GM19463 (cell line): Measurements from ENCODE around the gene OLFML2A.

Source experiments
- ATAC-seq: cut with Tn5 transposase; IDR thresholded peaks from one replicate; pipeline ENCODE4 v1.9.1; 2021; ENCODE audit warnings: mild to moderate bottlenecking, moderate library complexity; ENCODE audit not compliant: unreplicated experiment

Gene OLFML2A

DNA sequence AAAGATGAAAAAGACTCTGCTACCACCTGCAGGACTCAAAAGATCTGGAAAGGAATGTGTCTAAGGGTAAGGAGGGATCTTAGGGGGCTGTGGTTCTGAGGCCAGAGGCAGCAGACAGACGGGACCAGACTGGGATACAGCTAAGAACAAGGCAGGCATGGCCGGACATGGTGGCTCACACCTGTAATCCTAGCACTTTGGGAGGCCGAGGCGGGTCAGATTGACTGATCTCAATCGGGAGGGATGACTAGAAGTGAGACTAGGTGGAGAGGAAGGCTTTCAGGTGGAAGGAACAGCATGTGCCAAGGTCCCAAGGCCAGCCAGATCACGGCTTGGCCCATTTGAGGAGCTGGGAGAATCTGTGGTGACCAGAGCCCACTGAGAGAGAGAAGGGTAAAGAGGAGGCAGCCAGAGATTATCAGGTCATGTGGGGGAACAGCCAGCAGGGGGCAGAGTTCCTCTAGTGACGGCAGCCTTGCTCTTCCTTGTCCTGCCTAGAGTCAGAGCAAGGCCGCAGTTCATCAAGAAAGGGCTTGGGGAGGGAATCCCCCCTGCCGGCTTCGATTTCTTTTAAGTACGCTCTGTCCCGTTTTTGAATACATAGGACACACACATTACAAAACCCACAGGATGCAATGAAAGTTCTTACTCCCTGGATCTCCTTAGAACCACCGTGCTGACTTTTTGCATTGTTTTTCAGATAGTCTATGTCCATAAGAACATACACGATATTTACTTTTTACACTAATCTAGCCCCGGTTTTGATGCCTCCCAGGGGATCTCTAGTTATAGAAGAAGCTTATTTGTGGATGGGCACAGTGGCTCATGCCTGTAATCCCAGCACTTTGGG, 2.6 kb upstream of the OLFML2A start:
- ATAC-seq = no peak

DNA sequence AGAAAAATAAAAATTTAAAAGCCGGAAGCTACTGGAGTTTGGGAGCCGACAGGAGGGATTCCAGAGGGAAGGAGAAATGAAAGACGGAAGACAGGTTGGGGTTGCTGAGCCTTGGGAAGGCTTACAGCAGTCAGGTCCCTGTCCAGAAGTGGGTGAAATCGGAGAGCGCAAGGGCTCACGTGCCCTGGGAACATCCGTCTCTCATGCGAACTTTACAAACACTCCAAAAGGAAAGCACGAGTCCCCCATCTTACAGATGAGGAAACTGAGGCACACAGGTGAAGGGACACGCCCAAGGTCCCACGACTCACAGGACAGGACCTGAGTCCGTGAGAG, 347 bp upstream of the OLFML2A start:
- no peak for ATAC-seq

DNA sequence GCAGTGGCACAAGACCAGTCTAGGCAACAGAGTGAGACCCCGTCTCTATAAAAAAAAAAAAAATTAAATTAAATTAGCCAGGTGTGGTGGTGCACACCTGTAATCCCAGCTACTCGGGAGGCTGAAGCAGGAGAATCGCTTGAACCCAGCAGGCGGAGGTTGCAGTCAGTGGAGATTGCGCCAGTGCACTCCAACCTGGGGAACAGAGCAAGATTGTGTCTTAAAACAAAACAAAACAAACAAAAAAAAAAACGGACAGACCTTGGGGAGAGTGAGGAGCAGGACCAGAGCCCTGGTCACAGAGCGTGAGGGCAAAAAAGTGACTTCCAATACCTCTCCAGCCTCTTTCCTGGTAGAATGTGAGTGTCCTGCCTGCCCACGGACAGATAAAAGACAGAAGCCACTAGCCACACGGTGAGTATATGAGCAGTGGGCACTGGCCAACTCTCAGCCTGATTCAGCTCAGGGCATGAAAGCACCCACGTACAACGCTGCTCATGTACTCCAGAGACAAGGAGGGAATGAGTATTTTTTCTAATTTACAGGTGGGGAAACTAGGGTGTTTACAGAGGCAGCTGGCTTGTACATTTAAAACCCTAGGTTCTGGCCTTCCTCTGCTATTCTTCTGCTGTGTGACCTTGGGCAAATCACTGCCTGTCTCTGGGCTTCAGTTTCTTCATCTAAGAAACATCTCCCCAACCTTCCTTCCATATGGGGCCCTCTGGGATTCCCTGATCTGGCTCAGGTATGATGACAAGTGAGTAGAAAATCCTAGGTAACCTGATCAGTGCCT, 1.8 kb downstream of the OLFML2A start:
- no peak for ATAC-seq

DNA sequence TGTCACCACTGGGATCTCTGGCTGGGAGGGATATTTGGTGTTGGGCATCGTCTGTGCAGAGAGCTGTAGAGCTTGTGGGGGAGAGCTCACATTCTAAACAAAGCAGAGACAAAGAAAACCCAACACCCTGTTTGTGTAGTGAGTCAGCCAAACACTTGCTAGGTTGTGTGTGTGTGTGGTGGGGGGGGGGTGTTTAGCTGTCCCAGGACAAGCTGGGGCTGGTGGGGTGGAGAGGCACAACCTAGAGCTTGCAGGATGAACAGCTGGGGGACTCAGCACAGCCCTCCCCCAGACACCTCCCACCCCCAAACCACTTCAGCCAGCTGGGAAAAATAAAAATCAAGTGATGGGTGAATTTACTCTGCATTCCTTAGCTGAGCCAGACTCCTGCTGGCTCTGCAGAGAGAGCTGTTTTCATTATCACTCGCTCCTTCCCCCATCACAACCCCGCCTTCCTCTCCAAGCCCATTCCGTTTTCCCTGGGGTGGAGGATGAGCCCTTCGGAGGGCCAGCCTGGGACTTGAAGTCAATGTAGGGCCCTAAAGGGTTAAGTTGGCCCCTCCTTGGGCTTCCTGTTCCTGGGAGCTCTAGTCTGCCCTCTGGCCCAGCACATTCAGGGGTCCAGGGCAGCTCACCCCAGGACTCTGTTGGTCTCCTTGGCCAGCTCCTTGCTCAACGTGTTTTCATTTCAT, 2.6 kb downstream of the OLFML2A start:
- no peak for ATAC-seq

DNA sequence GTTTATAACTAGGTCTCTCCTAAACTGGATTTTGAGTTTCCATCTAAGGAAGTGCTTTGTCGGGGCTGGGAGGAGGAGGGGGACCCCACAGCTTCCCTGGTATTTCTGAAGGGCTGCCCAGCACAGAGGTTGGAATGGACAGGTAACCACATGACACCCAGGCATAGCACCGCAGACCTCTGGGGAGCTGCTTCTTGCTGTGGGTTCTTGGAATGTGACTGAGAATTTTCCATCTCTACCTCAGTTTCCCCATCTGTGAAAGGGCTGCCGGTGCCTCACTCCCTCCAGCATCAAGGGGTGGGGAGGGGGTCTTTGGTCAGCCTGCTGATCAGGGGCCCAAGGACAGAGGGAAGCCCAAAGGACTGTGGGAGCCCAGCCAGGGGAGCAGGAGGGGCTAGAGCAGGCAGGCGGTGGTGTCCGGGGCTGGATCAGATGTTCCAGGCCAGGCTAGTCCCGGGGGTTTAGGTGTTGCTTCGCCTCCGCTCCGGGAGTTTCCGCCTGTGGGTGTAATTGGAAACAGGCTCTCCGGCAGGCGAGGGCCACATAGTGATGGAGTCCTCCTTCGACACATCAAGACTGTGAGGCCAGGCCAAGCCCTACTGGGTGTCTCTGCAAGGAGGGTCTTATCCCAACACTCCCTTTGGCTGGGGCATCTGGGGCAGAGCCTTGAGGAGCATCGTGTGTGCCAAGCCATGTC, 3.3 kb downstream of the OLFML2A start:
- ATAC-seq = no peak

DNA sequence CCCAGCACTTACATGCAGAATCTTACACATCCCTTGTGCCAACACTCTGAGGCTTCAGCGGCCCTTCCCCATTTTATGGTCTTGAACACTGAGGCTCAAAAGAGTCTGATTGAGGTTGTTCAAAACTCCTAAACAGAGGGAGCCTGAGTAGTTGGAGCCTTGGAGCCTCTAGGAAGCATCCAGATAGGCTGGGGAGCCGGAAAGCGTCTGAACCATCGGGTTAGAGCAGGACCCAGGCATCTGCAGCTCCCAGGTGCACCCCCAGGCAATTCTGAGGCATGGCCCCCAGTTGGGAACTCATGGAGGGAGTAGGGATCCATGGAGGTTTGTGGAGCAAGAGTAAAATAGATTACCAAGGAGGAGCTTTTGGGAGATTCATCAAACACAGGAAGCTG, 3.8 kb downstream of the OLFML2A start:
- ATAC-seq = no peak

DNA sequence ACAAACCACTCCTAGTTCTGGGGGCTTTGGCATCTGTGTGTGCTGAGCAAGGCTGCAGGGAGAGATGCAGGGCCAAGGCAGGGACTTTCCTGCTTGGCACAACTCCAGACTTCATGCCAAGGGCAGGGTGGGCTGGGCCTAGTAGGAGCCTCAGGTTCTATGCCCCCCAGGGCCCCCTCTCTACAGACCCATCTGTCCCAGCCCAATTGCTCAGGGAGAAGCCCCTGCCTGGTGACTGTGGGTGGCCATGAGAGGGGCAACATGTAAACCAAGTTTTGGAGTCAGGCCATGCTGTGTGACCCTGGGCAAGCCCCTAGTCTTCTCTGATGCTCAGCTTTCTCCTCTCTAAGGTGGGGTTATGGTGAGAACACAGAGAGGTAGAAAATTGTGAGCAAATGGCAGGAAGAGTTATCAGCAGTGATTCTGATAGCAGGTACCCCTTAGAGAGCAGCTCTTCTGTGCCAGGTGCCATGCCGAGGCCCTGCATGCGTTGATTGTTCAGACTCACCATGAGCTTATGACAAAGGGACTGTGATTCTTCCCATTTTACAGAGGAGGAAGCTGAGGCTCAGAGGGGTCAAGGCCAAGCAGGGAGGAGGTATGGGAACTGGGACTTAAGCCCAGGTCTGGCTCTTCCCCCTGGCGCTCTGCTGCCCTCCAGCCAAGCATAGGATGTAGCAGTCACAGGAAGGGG, 5.2 kb downstream of the OLFML2A start:
- no peak for ATAC-seq

DNA sequence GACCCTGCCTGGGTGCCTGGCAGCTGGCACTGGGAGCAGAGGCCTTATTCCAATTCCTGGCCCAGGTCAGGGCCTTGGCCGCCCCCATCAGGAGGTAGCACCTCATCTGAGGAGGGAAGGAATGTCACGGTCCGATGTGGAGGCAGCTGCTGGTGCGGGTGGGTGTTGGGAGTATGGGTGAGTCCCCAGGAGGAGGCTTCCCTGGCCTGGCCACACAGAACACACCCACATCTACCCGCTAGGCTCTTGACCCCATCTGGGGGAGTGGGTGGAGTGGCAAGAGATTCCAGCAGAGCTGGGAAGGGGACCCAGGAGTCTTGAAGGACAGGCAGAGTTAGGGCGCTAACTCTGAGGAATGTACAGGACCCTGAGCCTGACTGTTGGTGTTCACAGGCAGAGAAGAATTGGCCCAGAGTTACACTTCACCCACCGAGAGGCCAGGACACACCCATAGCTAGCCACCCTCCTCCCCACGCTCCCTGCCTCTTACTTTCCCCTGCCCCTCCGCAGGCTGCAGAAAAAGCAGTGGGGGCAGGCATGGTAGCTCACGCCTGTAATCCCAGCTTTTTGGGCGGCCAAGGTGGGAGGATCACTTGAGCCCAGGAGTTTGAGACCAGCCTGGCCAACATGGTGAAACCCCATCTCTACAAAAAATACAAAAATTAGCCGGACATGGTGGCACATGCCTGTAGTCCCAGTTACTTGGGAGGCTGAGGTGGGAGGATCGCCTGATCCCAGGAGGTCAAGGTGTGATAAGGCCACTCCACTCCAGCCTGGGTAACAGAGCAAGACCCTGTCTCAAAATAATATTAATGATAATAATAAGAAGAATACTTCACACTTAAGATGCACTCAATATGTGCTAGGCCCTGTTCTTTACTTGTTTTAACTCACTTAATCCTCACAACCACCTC, 6.0 kb downstream of the OLFML2A start:
- no peak for ATAC-seq

DNA sequence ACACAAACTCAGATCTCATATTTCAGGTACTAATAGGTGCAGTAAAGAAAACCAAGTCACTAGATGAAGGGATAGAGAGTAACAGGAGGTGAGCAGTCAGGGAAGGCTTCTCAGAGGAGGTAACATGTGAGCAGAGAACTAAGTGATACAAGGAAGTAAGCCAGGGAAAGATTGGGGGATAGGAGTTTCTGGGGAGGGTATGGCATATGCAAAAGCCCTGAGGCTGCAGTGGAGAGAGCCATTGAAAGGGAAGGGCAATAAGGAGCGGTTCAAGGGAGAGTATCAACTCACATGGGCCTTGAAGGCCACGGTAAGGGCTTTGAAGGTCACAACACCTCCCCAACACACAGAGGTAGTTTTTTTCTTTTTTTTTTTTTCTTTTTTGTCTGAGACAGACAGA, 6.9 kb downstream of the OLFML2A start:
- no peak for ATAC-seq

DNA sequence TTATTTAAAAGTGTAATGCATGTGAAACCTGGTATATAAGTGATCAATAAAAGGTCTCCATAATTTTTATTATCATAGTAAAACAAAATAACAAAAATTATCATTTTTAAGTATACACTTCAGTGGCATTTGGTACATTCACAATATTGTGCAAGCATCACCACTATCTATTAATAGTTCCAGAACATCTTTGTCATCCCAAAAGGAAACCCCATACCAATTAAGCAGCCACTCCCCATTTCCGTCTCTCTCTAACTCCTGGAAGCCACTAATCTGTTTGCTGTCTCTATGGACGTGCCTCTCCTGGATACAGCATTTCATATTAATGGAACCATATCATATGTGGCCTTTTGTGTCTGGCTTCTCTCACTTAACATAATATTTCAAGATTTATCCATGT, 7.6 kb downstream of the OLFML2A start:
- no peak for ATAC-seq

DNA sequence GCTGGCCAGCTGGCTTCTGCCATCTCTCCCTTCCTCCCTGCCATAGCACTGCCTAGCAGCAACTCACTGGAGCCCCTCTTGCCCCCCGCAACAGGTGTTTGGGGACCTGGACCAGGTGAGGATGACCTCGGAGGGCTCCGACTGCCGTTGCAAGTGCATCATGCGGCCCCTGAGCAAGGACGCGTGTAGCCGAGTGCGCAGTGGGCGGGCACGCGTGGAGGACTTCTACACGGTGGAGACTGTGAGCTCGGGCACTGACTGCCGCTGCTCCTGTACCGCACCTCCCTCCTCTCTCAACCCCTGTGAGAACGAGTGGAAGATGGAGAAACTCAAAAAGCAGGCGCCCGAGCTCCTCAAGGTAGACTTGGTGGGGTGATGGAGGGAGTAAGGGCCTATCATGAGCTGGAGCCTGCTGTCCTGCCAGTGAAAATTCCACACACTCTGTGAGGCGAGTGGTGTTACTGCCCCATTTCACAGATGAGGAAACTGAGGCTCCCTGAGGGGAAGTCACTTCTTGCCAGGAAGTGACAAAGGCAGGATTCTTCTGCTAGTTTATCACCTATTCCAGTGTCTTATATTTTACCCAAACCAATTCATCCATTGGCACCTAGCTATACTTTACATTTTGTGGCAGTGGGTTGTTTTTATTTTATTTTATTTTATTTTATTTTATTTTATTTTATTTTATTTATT, 10.1 kb downstream of the OLFML2A start:
- no peak for ATAC-seq

DNA sequence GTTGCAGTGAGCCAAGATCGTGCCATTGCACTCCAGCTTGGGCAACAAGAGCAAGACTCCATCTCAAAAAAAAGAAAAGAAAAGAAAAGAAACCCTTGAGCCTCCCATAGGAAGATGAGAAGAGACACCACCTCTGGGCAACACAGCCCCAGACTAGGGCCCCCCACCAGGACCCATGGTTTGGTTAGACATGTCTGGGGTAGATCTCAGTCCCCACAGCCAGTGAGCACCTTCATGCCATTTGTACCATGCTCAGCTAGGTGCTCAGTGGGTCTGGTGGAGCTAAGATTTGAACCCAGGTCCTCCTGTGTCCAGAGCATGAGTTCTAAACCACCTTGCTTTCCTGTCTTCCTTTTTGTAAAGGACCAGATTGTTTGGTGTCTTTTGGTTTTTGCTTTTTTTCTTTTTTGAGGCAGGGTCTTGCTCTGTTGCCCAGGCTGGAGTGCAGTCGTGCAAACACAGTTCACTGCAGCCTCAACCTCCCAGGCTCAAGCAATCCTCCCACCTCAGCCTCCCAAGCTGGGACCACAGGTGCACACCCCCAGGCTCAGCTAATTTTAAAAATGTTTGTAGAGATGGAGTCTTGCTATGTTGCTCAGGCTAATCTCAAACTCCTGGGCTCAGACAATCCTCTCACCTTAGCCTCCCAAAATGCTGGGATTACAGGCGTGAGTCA, 11.7 kb downstream of the OLFML2A start:
- no peak for ATAC-seq

DNA sequence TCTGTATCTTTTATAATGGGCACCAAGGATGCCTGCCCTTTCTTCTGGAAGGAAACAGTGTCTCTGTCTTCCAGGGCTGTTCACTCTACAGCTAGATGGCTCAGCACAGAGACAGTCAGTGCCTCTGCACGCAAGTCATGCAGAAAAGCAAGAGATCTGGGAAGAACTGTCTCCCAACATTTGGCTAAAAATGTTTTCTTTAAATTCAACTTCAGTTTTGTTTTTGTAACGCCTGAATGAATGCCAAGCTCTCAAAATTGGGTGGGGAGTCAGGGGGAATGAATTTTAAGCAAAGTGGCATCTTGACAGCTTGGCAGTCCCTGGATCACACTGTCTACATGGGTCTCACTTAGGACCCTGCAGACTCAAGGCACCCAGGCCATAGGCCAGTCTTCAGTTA, 12.6 kb downstream of the OLFML2A start:
- no peak for ATAC-seq

DNA sequence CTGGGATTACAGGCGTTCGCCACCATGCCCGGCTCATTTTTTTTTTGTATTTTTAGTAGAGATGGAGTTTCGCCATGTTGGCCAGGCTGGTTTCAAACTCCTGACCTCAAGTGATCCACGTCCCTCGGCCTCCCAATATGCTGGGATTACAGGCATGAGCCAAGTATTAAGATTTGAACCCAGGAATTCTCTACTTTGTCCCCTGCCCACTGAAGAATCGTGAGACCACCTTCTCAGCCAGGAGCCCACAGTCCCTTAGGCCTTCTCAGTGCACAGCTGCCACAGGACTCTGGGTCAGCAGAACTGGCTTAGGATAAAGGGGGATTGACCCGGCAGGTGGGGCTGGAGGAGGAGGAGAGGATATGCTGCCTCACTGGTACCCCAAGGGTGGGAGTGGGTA, 13.4 kb downstream of the OLFML2A start:
- ATAC-seq = no peak

DNA sequence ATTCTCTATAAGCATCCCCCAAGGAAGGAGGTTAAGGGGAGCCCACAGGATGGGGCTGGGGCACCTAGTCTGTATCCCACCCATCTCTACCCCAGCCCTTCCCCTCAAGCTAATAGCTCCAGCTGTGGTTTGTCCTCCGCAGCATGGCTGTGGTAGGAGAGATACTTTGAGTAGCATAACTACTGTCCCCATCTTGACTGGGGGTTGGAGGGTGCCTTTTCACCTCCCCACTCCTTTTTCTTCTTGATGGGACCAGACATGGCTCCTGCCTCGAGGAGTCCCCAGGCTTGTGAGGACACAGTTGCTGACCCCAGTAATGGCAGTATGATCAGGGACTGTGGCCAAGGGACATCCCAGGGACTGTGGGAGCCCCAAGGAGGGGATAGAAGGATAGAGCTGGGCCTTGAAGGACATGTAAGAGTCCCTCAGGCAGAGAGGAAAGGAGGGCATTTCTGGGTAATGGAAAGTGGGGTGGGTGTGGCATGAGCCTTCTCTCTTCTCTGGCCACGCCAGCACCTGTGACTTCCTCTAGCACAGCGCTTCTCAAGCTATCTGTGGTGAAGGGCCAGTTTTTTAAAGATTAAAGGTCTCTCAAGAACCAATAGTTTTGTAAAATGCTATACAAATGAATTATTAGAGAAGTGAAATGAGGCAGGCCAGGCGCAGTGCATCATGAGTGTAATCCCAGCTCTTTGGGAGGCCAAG, 14.0 kb downstream of the OLFML2A start:
- no peak for ATAC-seq

DNA sequence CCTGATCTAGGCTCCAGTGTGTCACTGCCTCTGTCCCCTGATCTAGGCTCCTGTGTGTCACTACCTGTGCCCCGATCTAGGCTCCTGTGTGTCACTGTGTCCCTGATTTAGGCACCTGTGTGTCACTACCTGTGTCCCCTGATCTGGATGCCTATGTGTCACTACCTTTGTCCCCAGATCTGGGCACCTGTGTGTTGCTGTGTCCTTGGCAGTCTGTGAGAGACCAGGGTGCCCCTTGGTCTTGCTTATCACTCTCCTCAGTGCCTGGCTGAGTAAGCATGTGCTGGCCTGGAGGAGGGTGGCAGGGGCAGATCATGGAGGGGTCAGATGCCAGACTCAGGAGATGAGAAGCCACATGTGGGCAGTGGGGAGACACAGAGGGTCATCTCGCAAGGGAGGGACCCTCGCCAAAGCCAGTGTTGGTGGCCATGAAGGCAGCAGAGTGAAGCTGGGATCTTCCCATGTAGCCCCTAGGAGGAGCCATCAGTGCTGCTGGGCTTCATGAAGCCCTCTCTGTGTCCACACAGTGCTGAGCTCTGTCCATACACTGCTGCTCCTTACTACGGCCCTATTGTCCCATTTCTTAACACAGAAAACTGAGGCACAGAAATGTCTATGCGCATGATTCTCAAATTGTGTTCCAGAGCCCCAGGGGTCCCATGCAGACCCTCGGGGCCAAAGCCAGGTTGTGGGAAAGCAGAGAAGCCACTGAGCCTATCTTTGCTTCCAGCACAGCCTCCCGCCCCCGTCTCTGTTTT, 15.5 kb downstream of the OLFML2A start:
- no peak for ATAC-seq

DNA sequence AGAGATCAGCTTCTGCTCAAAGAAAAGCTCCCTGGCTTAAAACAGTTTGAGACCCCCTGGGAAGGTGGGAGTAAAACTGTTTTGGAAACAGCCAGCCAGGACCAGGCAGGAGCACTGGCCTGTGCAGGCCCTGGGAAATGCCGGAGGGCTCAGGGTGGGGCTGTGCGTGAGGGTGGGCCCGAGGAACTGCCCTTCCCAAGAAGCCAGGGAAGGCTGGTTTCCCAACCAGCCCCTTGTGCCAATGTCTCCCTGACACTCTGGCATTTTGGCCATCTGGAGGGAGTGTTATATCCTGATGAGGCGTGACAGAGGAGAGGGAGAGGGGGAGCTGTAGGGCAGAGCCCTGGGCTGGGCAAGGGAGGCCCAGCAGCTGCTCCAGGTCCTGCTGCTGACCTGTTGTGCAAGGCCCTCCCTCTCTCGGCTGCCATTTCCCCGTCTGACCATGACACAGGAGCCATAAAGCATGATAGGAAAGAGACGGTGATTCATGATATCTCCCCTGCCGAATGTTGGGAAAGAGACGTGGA, 16.1 kb downstream of the OLFML2A start:
- ATAC-seq = no peak
